NCI-H2081 (cell line): ENCODE results near the gene DNER.

Source experiments
- DNase-seq, 2 experiments: peaks; one replicate each; lab custom pipeline; 2025; lab: John Stamatoyannopoulos, UW

Gene DNER

GRCh38 chr2:229438430-229439159 is 275.8 kb downstream of the DNER start:
- peak in 1 of 2 experiments; percentile 15 for DNase-seq

GRCh38 chr2:229437467-229437866 is 276.9 kb downstream of the DNER start:
- no peak for DNase-seq

- DNase-seq, result no peak
Observed at GRCh38 chr2:229434187-229434586, 280.2 kb downstream of the DNER start.

GRCh38 chr2:229433351-229433750 is 281.0 kb downstream of the DNER start:
- no peak for DNase-seq

GRCh38 chr2:229431327-229431954 is 282.9 kb downstream of the DNER start:
- DNase-seq, result peak; percentile 27 to 30

GRCh38 chr2:229429589-229429988 is 284.8 kb downstream of the DNER start:
- DNase-seq, result no peak

GRCh38 chr2:229426464-229426863 is 287.9 kb downstream of the DNER start:
- no peak for DNase-seq

- no peak for DNase-seq
Observed at GRCh38 chr2:229425598-229425997, 288.8 kb downstream of the DNER start.

GRCh38 chr2:229422063-229422462 is 292.3 kb downstream of the DNER start:
- no peak for DNase-seq

GRCh38 chr2:229419158-229419557 is 295.2 kb downstream of the DNER start:
- DNase-seq, result no peak

GRCh38 chr2:229417916-229418315 is 296.4 kb downstream of the DNER start:
- DNase-seq, result peak; percentile 66 to 89

GRCh38 chr2:229417176-229417575 is 297.2 kb downstream of the DNER start:
- DNase-seq, result no peak

GRCh38 chr2:229416116-229416694 is 298.1 kb downstream of the DNER start:
- DNase-seq, result no peak

GRCh38 chr2:229414631-229415030 is 299.7 kb downstream of the DNER start:
- DNase-seq, result no peak

- no peak for DNase-seq
Observed at GRCh38 chr2:229412686-229413085, 301.7 kb downstream of the DNER start.

- DNase-seq, result no peak
Observed at GRCh38 chr2:229410946-229411345, 303.4 kb downstream of the DNER start.

- no peak for DNase-seq
Observed at GRCh38 chr2:229410264-229410663, 304.1 kb downstream of the DNER start.

GRCh38 chr2:229409751-229410181 is 304.6 kb downstream of the DNER start:
- no peak for DNase-seq

GRCh38 chr2:229408962-229409361 is 305.4 kb downstream of the DNER start:
- DNase-seq, result no peak

GRCh38 chr2:229408356-229408755 is 306.0 kb downstream of the DNER start:
- DNase-seq, result no peak

GRCh38 chr2:229407170-229407569 is 307.2 kb downstream of the DNER start:
- DNase-seq, result no peak

- DNase-seq, result no peak
Observed at GRCh38 chr2:229405796-229406195, 308.6 kb downstream of the DNER start.

GRCh38 chr2:229403296-229403695 is 311.1 kb downstream of the DNER start:
- no peak for DNase-seq
